OCI-LY7 (cell line): ENCODE results near the gene ZNHIT3. TPM values are rescaled to one million over a fixed set of nuclear protein-coding genes. Genes with fewer than 3 reads are reported as not detected.

Source experiments
- BruUV-seq: library from RNA; stranded (reverse); fragments of 400-500 nt; replicated peaks from 2 replicates; lab custom pipeline; 2021; lab: Mats Ljungman, UMichigan
- CTCF ChIA-PET: fragments of 300-600 bp; sonication (Branson Sonifier 250); formaldehyde crosslinking; loops from one replicate; lab custom pipeline; 2022; ENCODE audit warnings: antibody characterized with exemption; ENCODE audit not compliant: unreplicated experiment; lab: Charles Lee
- POLR2A ChIA-PET: fragments of 300-600 bp; sonication (Branson Sonifier 250); formaldehyde crosslinking; loops from one replicate; lab custom pipeline; 2022; ENCODE audit warnings: antibody characterized with exemption; lab: Charles Lee
- DNase-seq: peaks from one replicate; pipeline ENCODE4 v3.0.0-alpha.2; 2015; ENCODE audit warnings: low spot score
- H2AFZ ChIP-seq: fragments of 200-600 bp; sonication (generic), shearing (Covaris generic); 2 replicates; pipeline ENCODE4 v1.6.1; 2014; ENCODE audit warnings: mild to moderate bottlenecking, antibody characterized with exemption, low read length, moderate library complexity
- H3K27ac ChIP-seq: fragments of 200-600 bp; sonication (generic); 2 replicates; pipeline ENCODE4 v1.5.1; 2014; ENCODE audit warnings: mixed run types, low read depth, mild to moderate bottlenecking, moderate library complexity, low read length, inconsistent platforms; ENCODE audit not compliant: poor library complexity, severe bottlenecking
- H3K36me3 ChIP-seq: fragments of 200-600 bp; sonication (generic); 2 replicates; pipeline ENCODE4 v1.6.1; 2014; ENCODE audit warnings: mild to moderate bottlenecking, antibody characterized with exemption, low read length, moderate library complexity, mixed read lengths; ENCODE audit not compliant: insufficient read depth
- H3K4me1 ChIP-seq: fragments of 200-600 bp; sonication (generic); 2 replicates; pipeline ENCODE4 v1.5.1; 2014; ENCODE audit warnings: mild to moderate bottlenecking, low read length; ENCODE audit not compliant: insufficient read depth, poor library complexity, severe bottlenecking
- H3K4me2 ChIP-seq: fragments of 200-600 bp; sonication (generic); 2 replicates; pipeline ENCODE4 v1.6.1; 2014; ENCODE audit warnings: mild to moderate bottlenecking, low read length
- H3K4me3 ChIP-seq: fragments of 200-600 bp; sonication (generic); 2 replicates; pipeline ENCODE4 v1.5.1; 2014; ENCODE audit warnings: mild to moderate bottlenecking, low read depth, low read length; ENCODE audit not compliant: poor library complexity, severe bottlenecking
- H3K79me2 ChIP-seq: fragments of 200-600 bp; sonication (generic); 2 replicates; pipeline ENCODE4 v1.6.1; 2016; ENCODE audit warnings: low read depth, mild to moderate bottlenecking, low read length, moderate library complexity, mixed read lengths; ENCODE audit not compliant: insufficient read depth
- H3K9me2 ChIP-seq: fragments of 200-600 bp; sonication (generic); 2 replicates; pipeline ENCODE4 v1.6.1; 2016; ENCODE audit warnings: mild to moderate bottlenecking, low read length, mixed read lengths; ENCODE audit not compliant: insufficient read depth
- H3K9me3 ChIP-seq: fragments of 200-600 bp; sonication (generic); 2 replicates; pipeline ENCODE4 v1.6.1; 2014; ENCODE audit warnings: mild to moderate bottlenecking, mixed run types, low read length, mixed read lengths
- H4K20me1 ChIP-seq: fragments of 200-600 bp; sonication (generic); 2 replicates; pipeline ENCODE4 v1.6.1; 2014; ENCODE audit warnings: mild to moderate bottlenecking, antibody characterized with exemption, low read length, moderate library complexity, mixed read lengths; ENCODE audit not compliant: insufficient read depth
- EZH2phosphoT487 ChIP-seq: fragments of 200-600 bp; sonication (generic); IDR thresholded peaks from 2 replicates; pipeline ENCODE4 v1.6.1; 2018; ENCODE audit warnings: low read depth, borderline replicate concordance, mild to moderate bottlenecking, mixed run types, antibody characterized with exemption, low read length, moderate library complexity, mixed read lengths
- intact Hi-C: fragments of 100-400 bp; cut with micrococcal nuclease; formaldehyde crosslinking; loops from one replicate; pipeline ENCODE4 v1.10.0; 2022; ENCODE audit not compliant: unreplicated experiment
- total RNA-seq, 2 experiments: library from RNA; depleted of rRNA in 1 of 2; stranded (reverse); fragments of >200 nt in 1 of 2; shearing (Covaris generic) in 1 of 2; gene quantifications; 2 replicates each; pipeline ENCODE4 v1.2.3, GENCODE V29; 2014 to 2022
- TF ChIP-seq, protein P1 (sequence below): fragments of 200-600 bp; sonication (generic); conservative IDR thresholded peaks from 2 replicates; pipeline ENCODE4 v1.5.1; 2014; ENCODE audit warnings: mild to moderate bottlenecking, antibody characterized with exemption, low read length, moderate library complexity, mixed read lengths

ZNHIT3 gene
- total RNA-seq, 2 experiments from 2014 or later: 40.4 to 47.7 TPM

DNA sequence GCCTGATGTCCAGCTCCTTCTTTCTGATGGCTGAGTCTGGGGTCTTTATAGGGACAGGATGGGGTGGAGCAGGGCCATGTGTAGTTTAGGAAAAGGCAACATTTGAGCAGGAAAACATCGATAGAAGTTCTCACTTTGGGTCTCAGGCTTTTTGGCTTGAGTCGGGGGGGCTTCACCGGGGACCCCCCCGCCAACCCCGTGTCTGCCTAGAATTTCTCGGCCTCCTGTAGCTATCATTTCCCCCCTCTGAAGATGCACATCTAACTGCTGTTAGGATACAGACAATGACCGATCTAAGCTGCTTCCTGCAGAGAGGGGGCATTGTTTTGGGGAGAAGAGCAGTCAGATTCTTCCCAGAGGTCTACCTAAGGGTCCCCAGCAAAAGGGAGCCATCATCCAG lies 16.7 kb upstream of the ZNHIT3 start:
- TF ChIP-seq, protein P1, sequence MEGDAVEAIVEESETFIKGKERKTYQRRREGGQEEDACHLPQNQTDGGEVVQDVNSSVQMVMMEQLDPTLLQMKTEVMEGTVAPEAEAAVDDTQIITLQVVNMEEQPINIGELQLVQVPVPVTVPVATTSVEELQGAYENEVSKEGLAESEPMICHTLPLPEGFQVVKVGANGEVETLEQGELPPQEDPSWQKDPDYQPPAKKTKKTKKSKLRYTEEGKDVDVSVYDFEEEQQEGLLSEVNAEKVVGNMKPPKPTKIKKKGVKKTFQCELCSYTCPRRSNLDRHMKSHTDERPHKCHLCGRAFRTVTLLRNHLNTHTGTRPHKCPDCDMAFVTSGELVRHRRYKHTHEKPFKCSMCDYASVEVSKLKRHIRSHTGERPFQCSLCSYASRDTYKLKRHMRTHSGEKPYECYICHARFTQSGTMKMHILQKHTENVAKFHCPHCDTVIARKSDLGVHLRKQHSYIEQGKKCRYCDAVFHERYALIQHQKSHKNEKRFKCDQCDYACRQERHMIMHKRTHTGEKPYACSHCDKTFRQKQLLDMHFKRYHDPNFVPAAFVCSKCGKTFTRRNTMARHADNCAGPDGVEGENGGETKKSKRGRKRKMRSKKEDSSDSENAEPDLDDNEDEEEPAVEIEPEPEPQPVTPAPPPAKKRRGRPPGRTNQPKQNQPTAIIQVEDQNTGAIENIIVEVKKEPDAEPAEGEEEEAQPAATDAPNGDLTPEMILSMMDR: no peak
- TF ChIP-seq EZH2phosphoT487: no peak
- no peaks in the 10 kb centered on the region for H3K9me2 ChIP-seq
- no peak overlapping the region for H2AFZ ChIP-seq
- H3K4me3 ChIP-seq: no peak overlapping the region
- no peaks in the 10 kb centered on the region for H3K79me2 ChIP-seq
- no peaks in the 10 kb centered on the region for H3K36me3 ChIP-seq
- CTCF ChIA-PET: no interaction called here
- POLR2A ChIA-PET: no interaction called here
- H3K27ac ChIP-seq: no peak overlapping the region
- peaks cover 14% of the 10 kb centered on the region for H3K4me1 ChIP-seq
- H4K20me1 ChIP-seq: no peaks in the 10 kb centered on the region
- intact Hi-C loops: no loop called here
- H3K9me3 ChIP-seq: no peaks in the 10 kb centered on the region
- no TSS peak for BruUV-seq
- H3K4me2 ChIP-seq: no peak overlapping the region
- no peak for DNase-seq

DNA sequence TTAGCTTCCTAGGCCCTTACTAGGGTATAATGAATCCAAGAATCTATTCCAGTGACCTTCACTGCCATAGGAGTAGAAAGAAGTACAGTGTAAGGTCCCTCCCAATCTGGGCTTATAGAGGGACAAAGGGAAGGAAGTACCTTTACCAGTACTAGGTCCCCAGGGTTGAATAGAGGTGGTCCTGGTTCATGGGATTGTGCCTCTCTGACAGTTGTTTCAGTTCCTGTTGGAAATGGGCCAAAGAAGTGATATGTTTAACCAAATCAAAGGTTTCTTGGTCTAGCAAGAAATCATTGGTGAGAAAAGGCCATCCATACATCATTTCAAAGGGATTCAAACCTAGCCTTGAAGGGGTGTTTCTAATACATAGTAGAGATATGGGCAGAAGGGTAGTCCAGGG lies 16.0 kb upstream of the ZNHIT3 start:
- intact Hi-C loops: no loop called here
- no peaks in the 10 kb centered on the region for H4K20me1 ChIP-seq
- no peak for TF ChIP-seq EZH2phosphoT487
- TF ChIP-seq, protein P1: no peak
- H3K9me3 ChIP-seq: no peaks in the 10 kb centered on the region
- H3K9me2 ChIP-seq: no peaks in the 10 kb centered on the region
- peak; percentile 45 for DNase-seq
- no TSS peak for BruUV-seq
- H3K4me3 ChIP-seq: no peak overlapping the region
- H3K4me1 ChIP-seq: peaks cover 14% of the 10 kb centered on the region
- no peak overlapping the region for H2AFZ ChIP-seq
- POLR2A ChIA-PET: no interaction called here
- no peaks in the 10 kb centered on the region for H3K79me2 ChIP-seq
- H3K36me3 ChIP-seq: no peaks in the 10 kb centered on the region
- CTCF ChIA-PET: no interaction called here
- H3K27ac ChIP-seq: no peak overlapping the region
- H3K4me2 ChIP-seq: peak overlapping the region; percentile 27

DNA sequence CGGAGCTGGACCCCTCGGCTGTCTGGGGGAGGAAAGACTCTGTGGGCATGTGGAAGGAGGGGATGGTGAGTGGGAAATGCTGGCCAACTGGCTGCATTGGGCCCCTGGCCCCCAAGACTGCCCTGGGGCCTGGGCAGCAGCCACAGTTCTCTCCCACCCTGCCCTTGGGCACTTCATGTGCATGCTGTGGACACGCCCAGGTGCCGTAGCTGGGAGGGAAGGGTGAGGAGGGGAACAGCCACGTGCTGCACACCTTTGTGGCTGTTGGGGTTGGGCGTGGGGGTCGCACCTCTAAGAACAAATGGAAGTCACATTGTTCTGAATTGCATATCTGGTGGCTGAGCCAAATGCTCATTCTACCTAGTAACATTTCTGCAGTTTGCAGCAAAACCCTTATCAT lies 11.9 kb upstream of the ZNHIT3 start:
- no peak overlapping the region for H3K4me2 ChIP-seq
- no peaks in the 10 kb centered on the region for H4K20me1 ChIP-seq
- POLR2A ChIA-PET: no interaction called here
- H3K4me1 ChIP-seq: peaks cover 14% of the 10 kb centered on the region
- no peaks in the 10 kb centered on the region for H3K36me3 ChIP-seq
- BruUV-seq: no TSS peak
- no peak overlapping the region for H3K4me3 ChIP-seq
- TF ChIP-seq, protein P1: no peak
- no peak for TF ChIP-seq EZH2phosphoT487
- no peak overlapping the region for H2AFZ ChIP-seq
- no peaks in the 10 kb centered on the region for H3K9me2 ChIP-seq
- CTCF ChIA-PET: no interaction called here
- H3K79me2 ChIP-seq: no peaks in the 10 kb centered on the region
- no peak overlapping the region for H3K27ac ChIP-seq
- intact Hi-C loops: no loop called here
- no peak for DNase-seq
- H3K9me3 ChIP-seq: peaks cover 5% of the 10 kb centered on the region; the same call in 1 of the 2 replicates
